ENCODE measurements around the gene CCR1. TPM values are rescaled to one million over a fixed set of nuclear protein-coding genes. Genes with fewer than 3 reads are reported as not detected.

The CCR1 gene
- 5.9 and 7.1 TPM in 2 replicates for polyA plus RNA-seq (2013)

- Histone ChIP-seq H3K27me3 (ENCODE audit: insufficient read depth, low read length) (no peaks in the 10 kb centered on the region), H2BK12ac (ENCODE audit: low read length) (peak within 1 kb of the TSS; percentile 63), H4K91ac (ENCODE audit: low read depth, low read length) (peak within 1 kb of the TSS; percentile 60), H3K4me3 (ENCODE audit: low read depth, low read length) (no peak within 1 kb of the TSS), H3K4me1 (ENCODE audit: control insufficient read depth in 1 of 2, insufficient read depth in 2 of 2, low read length in 2 of 2) (peaks cover 0 to 8% of the 10 kb centered on the region in 2 experiments), H2AK5ac (ENCODE audit: low read length) (peak within 1 kb of the TSS; percentile 60), H3K14ac (ENCODE audit: low read length) (peak within 1 kb of the TSS; percentile 33), H4K12ac (ENCODE audit: low read depth, low read length) (no peak within 1 kb of the TSS), H3K23ac (ENCODE audit: low read length) (no peak within 1 kb of the TSS), H2BK5ac (ENCODE audit: low read depth, low read length, poor library complexity) (peak within 1 kb of the TSS; percentile 24), H3K4ac (ENCODE audit: low read depth, low read length) (no peak within 1 kb of the TSS), H2AFZ (ENCODE audit: insufficient read depth, low read length, poor library complexity) (no peak within 1 kb of the TSS), H3K9ac (ENCODE audit: low read length) (no peak within 1 kb of the TSS), H3K4me2 (ENCODE audit: low read length) (no peak within 1 kb of the TSS), H4K8ac (ENCODE audit: low read depth, low read length) (peak within 1 kb of the TSS; percentile 17), H3K79me2 (ENCODE audit: control insufficient read depth, insufficient read depth, low read length, poor library complexity) (no peaks in the 10 kb centered on the region), H2BK120ac (ENCODE audit: insufficient read depth, low read length, poor library complexity) (peak within 1 kb of the TSS; percentile 52), H3K36me3 (ENCODE audit: control insufficient read depth in 1 of 2, insufficient read depth in 2 of 2, low read length in 2 of 2) (peaks cover 0 to 6% of the 10 kb centered on the region in 2 experiments), H3K18ac (ENCODE audit: low read length) (no peak within 1 kb of the TSS), H3K9me3 (ENCODE audit: insufficient read depth, low read depth, low read length) (peaks cover under 1% of the 10 kb centered on the region), H3K27ac (ENCODE audit: low read depth, low read length) (no peak within 1 kb of the TSS), H3K79me1 (ENCODE audit: low read length) (peaks cover 9% of the 10 kb centered on the region)
- WGBS (ENCODE audit: extremely low coverage, insufficient coverage, insufficient read length), result no CpG with 5 or more reads among the region's 3 CpGs
- peak; percentile 57 to 83 for DNase-seq
Observed at GRCh38 chr3:46208167-46208704, at the start of gene CCR1. Gene CCR1, minus strand, starts transcription at chr3:46208313. Its CDS starts 4,000 bp downstream, at chr3:46204313.

- Histone ChIP-seq H2BK12ac (ENCODE audit: low read length) (no peak overlapping the region), H3K79me2 (ENCODE audit: control insufficient read depth, insufficient read depth, low read length, poor library complexity) (no peaks in the 10 kb centered on the region), H3K27me3 (ENCODE audit: insufficient read depth, low read length) (no peaks in the 10 kb centered on the region), H4K8ac (ENCODE audit: low read depth, low read length) (no peak overlapping the region), H3K23ac (ENCODE audit: low read length) (no peak overlapping the region), H4K12ac (ENCODE audit: low read depth, low read length) (no peak overlapping the region), H2BK120ac (ENCODE audit: insufficient read depth, low read length, poor library complexity) (no peak overlapping the region), H2AK5ac (ENCODE audit: low read length) (no peak overlapping the region), H2AFZ (ENCODE audit: insufficient read depth, low read length, poor library complexity) (no peak overlapping the region), H3K27ac (ENCODE audit: low read depth, low read length) (no peak overlapping the region), H3K4me3 (ENCODE audit: low read depth, low read length) (no peak overlapping the region), H3K79me1 (ENCODE audit: low read length) (no peaks in the 10 kb centered on the region), H3K18ac (ENCODE audit: low read length) (no peak overlapping the region), H3K14ac (ENCODE audit: low read length) (no peak overlapping the region), H2BK5ac (ENCODE audit: low read depth, low read length, poor library complexity) (no peak overlapping the region), H3K9me3 (ENCODE audit: insufficient read depth, low read depth, low read length) (no peaks in the 10 kb centered on the region), H3K4me2 (ENCODE audit: low read length) (no peak overlapping the region), H3K36me3 (ENCODE audit: control insufficient read depth in 1 of 2, insufficient read depth in 2 of 2, low read length in 2 of 2) (no peaks in the 10 kb centered on the region), H3K9ac (ENCODE audit: low read length) (no peak overlapping the region), H4K91ac (ENCODE audit: low read depth, low read length) (no peak overlapping the region), H3K4me1 (ENCODE audit: control insufficient read depth in 1 of 2, insufficient read depth in 2 of 2, low read length in 2 of 2) (no peaks in the 10 kb centered on the region), H3K4ac (ENCODE audit: low read depth, low read length) (no peak overlapping the region)
- DNase-seq, result no peak
- no CpG with 5 or more reads among the region's 1 CpG for WGBS (ENCODE audit: extremely low coverage, insufficient coverage, insufficient read length)
Observed at GRCh38 chr3:46252980-46253379, 44.9 kb upstream of the CCR1 start.

GRCh38 chr3:46245146-46245545, 37.0 kb upstream of the CCR1 start:
- Histone ChIP-seq H3K27ac (ENCODE audit: low read depth, low read length) (no peak overlapping the region), H3K23ac (ENCODE audit: low read length) (no peak overlapping the region), H3K79me2 (ENCODE audit: control insufficient read depth, insufficient read depth, low read length, poor library complexity) (no peaks in the 10 kb centered on the region), H3K14ac (ENCODE audit: low read length) (no peak overlapping the region), H2AFZ (ENCODE audit: insufficient read depth, low read length, poor library complexity) (no peak overlapping the region), H3K79me1 (ENCODE audit: low read length) (no peaks in the 10 kb centered on the region), H3K4me2 (ENCODE audit: low read length) (no peak overlapping the region), H3K36me3 (ENCODE audit: control insufficient read depth in 1 of 2, insufficient read depth in 2 of 2, low read length in 2 of 2) (no peaks in the 10 kb centered on the region), H3K4ac (ENCODE audit: low read depth, low read length) (no peak overlapping the region), H3K27me3 (ENCODE audit: insufficient read depth, low read length) (no peaks in the 10 kb centered on the region), H3K4me1 (ENCODE audit: control insufficient read depth in 1 of 2, insufficient read depth in 2 of 2, low read length in 2 of 2) (no peaks in the 10 kb centered on the region), H4K8ac (ENCODE audit: low read depth, low read length) (no peak overlapping the region), H2BK5ac (ENCODE audit: low read depth, low read length, poor library complexity) (no peak overlapping the region), H3K4me3 (ENCODE audit: low read depth, low read length) (no peak overlapping the region), H4K91ac (ENCODE audit: low read depth, low read length) (no peak overlapping the region), H3K9ac (ENCODE audit: low read length) (no peak overlapping the region), H2BK12ac (ENCODE audit: low read length) (no peak overlapping the region), H3K9me3 (ENCODE audit: insufficient read depth, low read depth, low read length) (no peaks in the 10 kb centered on the region), H2AK5ac (ENCODE audit: low read length) (no peak overlapping the region), H2BK120ac (ENCODE audit: insufficient read depth, low read length, poor library complexity) (no peak overlapping the region), H3K18ac (ENCODE audit: low read length) (no peak overlapping the region), H4K12ac (ENCODE audit: low read depth, low read length) (no peak overlapping the region)
- no CpG with 5 or more reads among the region's 3 CpGs for WGBS (ENCODE audit: extremely low coverage, insufficient coverage, insufficient read length)
- DNase-seq, result no peak

- Histone ChIP-seq H3K9me3 (ENCODE audit: insufficient read depth, low read depth, low read length) (no peaks in the 10 kb centered on the region), H2AFZ (ENCODE audit: insufficient read depth, low read length, poor library complexity) (no peak overlapping the region), H4K8ac (ENCODE audit: low read depth, low read length) (no peak overlapping the region), H4K91ac (ENCODE audit: low read depth, low read length) (no peak overlapping the region), H2BK5ac (ENCODE audit: low read depth, low read length, poor library complexity) (no peak overlapping the region), H3K18ac (ENCODE audit: low read length) (no peak overlapping the region), H3K4me2 (ENCODE audit: low read length) (no peak overlapping the region), H3K27me3 (ENCODE audit: insufficient read depth, low read length) (no peaks in the 10 kb centered on the region), H4K12ac (ENCODE audit: low read depth, low read length) (no peak overlapping the region), H3K4ac (ENCODE audit: low read depth, low read length) (no peak overlapping the region), H3K4me3 (ENCODE audit: low read depth, low read length) (no peak overlapping the region), H3K36me3 (ENCODE audit: control insufficient read depth in 1 of 2, insufficient read depth in 2 of 2, low read length in 2 of 2) (no peaks in the 10 kb centered on the region), H3K23ac (ENCODE audit: low read length) (no peak overlapping the region), H3K27ac (ENCODE audit: low read depth, low read length) (no peak overlapping the region), H3K9ac (ENCODE audit: low read length) (no peak overlapping the region), H2AK5ac (ENCODE audit: low read length) (no peak overlapping the region), H3K14ac (ENCODE audit: low read length) (no peak overlapping the region), H3K4me1 (ENCODE audit: control insufficient read depth in 1 of 2, insufficient read depth in 2 of 2, low read length in 2 of 2) (no peaks in the 10 kb centered on the region), H2BK120ac (ENCODE audit: insufficient read depth, low read length, poor library complexity) (no peak overlapping the region), H2BK12ac (ENCODE audit: low read length) (no peak overlapping the region), H3K79me1 (ENCODE audit: low read length) (no peaks in the 10 kb centered on the region), H3K79me2 (ENCODE audit: control insufficient read depth, insufficient read depth, low read length, poor library complexity) (no peaks in the 10 kb centered on the region)
- no peak for DNase-seq
- WGBS (ENCODE audit: extremely low coverage, insufficient coverage, insufficient read length), result no CpG with 5 or more reads among the region's 2 CpGs
Observed at GRCh38 chr3:46243560-46243959, 35.4 kb upstream of the CCR1 start.

All from trophoblast cell (in vitro differentiated cells and primary cell).